IPS-11a (cell line): ENCODE measurements around the gene EPHB2.
"Not testable (repeated sequence)": the region's sequence is repeated elsewhere in the genome, so short reads cannot be mapped to it uniquely, and the experiment has no call there.

Experiments
- H3K4me3 ChIP-seq: one replicate; pipeline ENCODE4 v1.5.1; 2013; ENCODE audit warnings: low read depth, low read length, control low read depth

The EPHB2 gene

DNA sequence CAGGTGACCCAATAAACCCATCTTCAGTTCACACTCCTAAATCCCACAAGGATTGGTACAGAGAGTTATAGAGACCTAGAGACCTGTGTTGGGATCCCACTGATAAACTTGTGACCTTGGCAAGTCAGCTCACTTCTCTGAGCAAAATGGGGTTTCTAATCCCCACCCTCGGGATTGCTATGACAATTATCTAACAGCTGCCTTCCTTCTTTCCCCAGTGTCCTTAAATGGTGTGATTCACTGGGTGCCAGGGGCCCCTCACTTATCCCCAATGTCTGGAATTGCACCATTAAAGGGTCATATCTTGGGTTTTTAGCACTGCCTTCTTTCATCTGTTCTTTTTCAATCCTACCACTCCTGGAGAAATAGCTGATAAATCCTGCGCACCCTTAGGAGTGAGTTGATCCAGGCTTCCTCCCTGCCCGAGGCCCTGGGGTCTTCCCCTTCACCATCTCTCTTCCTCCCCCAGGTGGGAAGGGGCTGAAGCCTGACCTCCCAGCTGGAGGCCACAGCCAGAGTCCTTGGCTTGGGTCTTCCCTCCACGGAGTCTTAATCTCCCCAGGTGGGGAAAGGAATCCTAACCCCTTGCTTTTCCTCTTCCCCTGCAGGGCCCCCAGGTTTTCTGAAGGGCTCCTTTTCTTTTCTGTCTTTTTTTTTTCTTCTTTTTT is 222.3 kb downstream of the EPHB2 start:
- no peak overlapping the region for H3K4me3 ChIP-seq

DNA sequence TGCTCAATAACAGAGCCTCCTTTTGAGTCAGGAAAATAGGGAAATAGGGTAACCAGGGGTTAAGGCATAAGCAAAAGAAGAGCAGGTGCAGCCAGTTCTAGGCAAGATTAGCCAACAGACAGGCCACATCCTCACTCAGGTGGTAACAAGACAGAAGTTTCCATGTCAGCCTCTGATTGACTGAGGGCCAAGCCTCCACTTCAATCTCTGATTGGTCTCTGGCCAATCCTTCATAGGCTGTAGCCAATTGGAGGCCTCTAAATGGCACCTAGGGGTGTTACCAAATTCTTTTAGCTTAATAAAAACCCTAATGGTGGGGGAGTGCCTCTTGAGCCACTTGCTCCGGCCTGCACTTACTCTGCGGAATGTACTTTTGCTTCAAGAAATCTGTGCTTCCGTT is 224.8 kb downstream of the EPHB2 start:
- H3K4me3 ChIP-seq, result no peak overlapping the region

DNA sequence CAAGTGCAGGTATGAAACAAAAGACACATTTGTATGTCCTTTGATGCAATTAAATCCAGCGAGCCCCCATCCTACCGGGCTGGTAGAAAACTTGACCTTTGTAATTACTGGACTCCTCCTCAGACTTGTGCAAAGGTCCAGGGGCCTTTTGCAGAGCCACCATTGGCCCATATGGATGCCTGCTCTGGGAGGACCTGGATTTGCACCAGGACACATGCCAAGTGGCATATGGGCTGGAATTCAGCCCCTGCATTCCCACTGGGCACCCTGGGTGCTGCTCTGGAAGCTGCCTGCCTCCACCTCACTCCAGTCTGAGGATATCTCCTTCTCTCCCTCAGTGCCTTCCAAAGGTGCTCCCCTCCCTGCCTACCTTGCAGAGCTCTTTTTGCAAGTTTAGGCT is 226.0 kb downstream of the EPHB2 start:
- no peak overlapping the region for H3K4me3 ChIP-seq

- H3K4me3 ChIP-seq, result no peak overlapping the region
Observed at GRCh38 chr1:22941257-22941656, 230.6 kb downstream of the EPHB2 start.

- no peak overlapping the region for H3K4me3 ChIP-seq
Observed at GRCh38 chr1:22944346-22945055, 233.9 kb downstream of the EPHB2 start.

GRCh38 chr1:22945171-22945570 is 234.5 kb downstream of the EPHB2 start:
- H3K4me3 ChIP-seq, result not testable (repeated sequence)

- H3K4me3 ChIP-seq, result no peak overlapping the region
Observed at GRCh38 chr1:22949822-22950331, 239.2 kb downstream of the EPHB2 start.

DNA sequence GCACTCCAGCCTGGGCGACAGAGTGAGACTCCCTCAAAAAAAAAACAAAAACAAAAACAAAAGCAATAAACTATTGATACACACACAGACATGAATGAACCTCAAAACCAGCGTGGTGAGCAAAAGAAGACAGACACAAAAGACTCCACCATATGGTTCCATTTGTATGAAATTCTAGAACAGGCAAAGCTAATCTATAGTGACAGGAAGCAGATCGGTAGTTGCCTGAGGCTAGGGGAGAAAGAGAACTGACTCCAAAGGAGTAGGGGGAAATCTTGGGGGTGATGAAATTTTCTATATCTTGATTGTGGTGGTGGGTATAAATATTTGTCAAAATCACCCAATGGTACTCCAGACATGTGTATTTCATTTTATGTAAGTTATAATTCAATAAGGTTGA is 241.2 kb downstream of the EPHB2 start:
- H3K4me3 ChIP-seq, result no peak overlapping the region

DNA sequence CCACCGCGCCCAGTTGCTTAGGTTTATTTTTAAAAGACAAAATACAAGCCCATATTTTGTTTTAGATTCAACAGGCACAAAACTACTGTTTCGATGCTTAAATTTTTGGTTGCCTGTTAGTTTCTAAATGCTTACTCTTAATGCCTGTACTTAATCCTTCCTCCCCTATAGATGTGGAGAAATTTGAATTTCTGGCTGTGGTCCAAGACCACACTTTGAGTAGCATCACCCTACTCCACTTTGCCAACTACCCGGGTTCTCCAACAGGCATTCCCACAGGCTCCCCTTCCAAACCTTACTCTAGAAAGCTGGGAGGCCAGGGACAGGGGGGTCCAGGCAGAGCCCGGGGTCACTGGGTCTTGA is 242.0 kb downstream of the EPHB2 start:
- no peak overlapping the region for H3K4me3 ChIP-seq

- H3K4me3 ChIP-seq, result no peak overlapping the region
Observed at GRCh38 chr1:22953057-22953739, 242.6 kb downstream of the EPHB2 start.

DNA sequence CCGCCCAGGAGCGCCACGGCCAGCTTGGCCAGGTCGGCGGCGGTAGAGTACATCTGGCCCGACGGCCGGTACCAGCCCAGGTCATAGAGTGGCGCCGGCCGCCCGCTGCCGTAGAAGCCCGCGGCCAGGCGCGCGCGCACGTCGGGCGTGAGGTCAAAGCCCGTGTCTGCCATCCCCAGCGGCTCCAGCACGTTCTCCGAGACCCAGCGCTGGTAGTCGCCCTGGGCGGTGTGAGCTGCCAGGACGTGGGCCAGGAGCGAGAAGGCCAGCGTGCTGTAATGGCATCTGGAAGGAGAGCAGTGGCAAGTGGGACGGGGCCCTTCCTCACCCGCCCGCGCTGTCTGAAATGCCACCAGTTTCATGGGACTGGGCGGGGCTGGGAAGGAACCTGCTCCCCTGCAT is 243.1 kb downstream of the EPHB2 start:
- H3K4me3 ChIP-seq, result no peak overlapping the region

GRCh38 chr1:22955146-22955545 is 244.5 kb downstream of the EPHB2 start:
- H3K4me3 ChIP-seq, result no peak overlapping the region

DNA sequence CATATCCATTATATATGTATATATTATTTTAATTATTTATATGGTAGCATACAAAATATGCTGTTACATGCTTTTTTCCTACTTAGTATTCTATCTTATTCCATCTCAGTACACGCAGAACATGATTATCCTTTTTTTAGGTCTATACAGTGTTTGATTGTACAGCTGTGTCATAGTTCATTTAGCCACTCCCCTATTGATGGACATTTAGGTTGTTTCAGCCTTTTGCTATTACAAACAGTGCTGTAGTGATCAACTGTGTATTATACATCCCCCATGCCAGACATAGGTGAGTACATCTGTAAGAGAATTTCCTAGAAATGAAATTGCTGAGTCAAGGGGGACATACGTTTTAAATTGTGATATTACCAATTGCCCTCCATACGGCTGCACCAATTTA is 246.4 kb downstream of the EPHB2 start:
- H3K4me3 ChIP-seq, result no peak overlapping the region

GRCh38 chr1:22958556-22958955 is 247.9 kb downstream of the EPHB2 start:
- H3K4me3 ChIP-seq, result no peak overlapping the region

GRCh38 chr1:22959545-22960360 is 249.1 kb downstream of the EPHB2 start:
- no peak overlapping the region for H3K4me3 ChIP-seq

DNA sequence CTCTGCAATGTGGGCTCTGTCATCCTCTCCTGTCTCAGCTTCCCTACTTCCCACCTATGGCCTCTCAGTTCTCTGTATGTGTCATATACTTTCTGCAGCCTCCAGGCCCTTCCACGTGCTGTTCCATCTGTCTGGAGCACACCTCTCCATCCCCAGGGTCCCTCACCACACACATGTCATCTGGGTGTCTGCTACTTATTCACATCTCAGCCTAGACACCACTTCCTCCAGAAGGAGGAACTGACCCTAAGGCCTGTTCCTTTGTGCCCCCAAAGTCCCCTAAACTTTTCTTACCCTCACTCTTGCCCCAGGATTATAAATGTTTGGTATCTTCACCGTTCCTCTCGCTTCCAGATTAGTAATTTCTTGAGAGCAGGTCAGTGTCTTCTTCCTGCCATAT is 251.9 kb downstream of the EPHB2 start:
- no peak overlapping the region for H3K4me3 ChIP-seq

GRCh38 chr1:22963044-22963677 is 252.5 kb downstream of the EPHB2 start:
- no peak overlapping the region for H3K4me3 ChIP-seq

GRCh38 chr1:22966309-22966708 is 255.7 kb downstream of the EPHB2 start:
- H3K4me3 ChIP-seq, result no peak overlapping the region

DNA sequence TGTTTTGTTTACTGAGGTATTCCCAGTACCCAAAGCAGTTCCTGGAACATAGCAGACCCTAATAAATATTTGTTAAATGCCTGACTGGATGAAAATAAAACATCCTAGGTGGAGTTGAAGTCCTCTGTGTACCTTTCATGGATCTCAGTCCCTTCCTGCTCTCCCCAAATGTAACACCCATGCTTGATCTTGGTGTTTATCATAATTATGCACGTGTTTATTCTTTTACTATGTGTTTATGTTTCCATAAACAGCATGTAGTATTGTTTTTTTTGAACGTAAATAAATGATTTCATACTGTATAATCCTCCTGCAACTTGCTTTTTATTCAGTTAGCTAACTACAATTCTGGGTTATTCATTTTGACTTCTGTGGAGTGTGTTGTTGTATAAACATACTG is 257.2 kb downstream of the EPHB2 start:
- H3K4me3 ChIP-seq, result no peak overlapping the region

GRCh38 chr1:22969304-22969709 is 258.7 kb downstream of the EPHB2 start:
- H3K4me3 ChIP-seq, result no peak overlapping the region

- no peak overlapping the region for H3K4me3 ChIP-seq
Observed at GRCh38 chr1:22970096-22970495, 259.5 kb downstream of the EPHB2 start.
